AG08396 (cell line): ENCODE data around the gene TPTE.
"Not testable (repeated sequence)": the region's sequence is repeated elsewhere in the genome, so short reads cannot be mapped to it uniquely, and the experiment has no call there.

Experiments used
- DNase-seq: peaks from one replicate; pipeline ENCODE4 v3.0.0; 2012; ENCODE audit warnings: low spot score, mixed read lengths

Gene TPTE

GRCh38 chr21:10617133-10617752 lies 95.9 kb downstream of the TPTE start:
- not testable (repeated sequence) for DNase-seq

GRCh38 chr21:10627316-10627863 lies 106.0 kb downstream of the TPTE start:
- no peak for DNase-seq

GRCh38 chr21:10629239-10629638 lies 107.9 kb downstream of the TPTE start:
- not testable (repeated sequence) for DNase-seq

- DNase-seq: not testable (repeated sequence)
These were observed 109.4 kb downstream of the TPTE start for GRCh38 chr21:10630829-10631228.

- not testable (repeated sequence) for DNase-seq
These were observed 109.9 kb downstream of the TPTE start for GRCh38 chr21:10631316-10631715.

- not testable (repeated sequence) for DNase-seq
These were observed 116.8 kb downstream of the TPTE start for GRCh38 chr21:10638144-10638543.

GRCh38 chr21:10639123-10639522 lies 117.7 kb downstream of the TPTE start:
- no peak for DNase-seq

- not testable (repeated sequence) for DNase-seq
These were observed 118.4 kb downstream of the TPTE start for GRCh38 chr21:10639746-10640145.

- DNase-seq: no peak
These were observed 119.1 kb downstream of the TPTE start for GRCh38 chr21:10640446-10640845.

- DNase-seq: no peak
These were observed 119.7 kb downstream of the TPTE start for GRCh38 chr21:10641107-10641506.

- DNase-seq: not testable (repeated sequence)
These were observed 124.3 kb downstream of the TPTE start for GRCh38 chr21:10645667-10646066.

- DNase-seq: not testable (repeated sequence)
These were observed 128.2 kb downstream of the TPTE start for GRCh38 chr21:10649350-10650149.

GRCh38 chr21:10650297-10650696 lies 128.9 kb downstream of the TPTE start:
- not testable (repeated sequence) for DNase-seq
